A549 treated with dexamethasone at 1 μM for 4 hours (cell line): Measurements from ENCODE around the gene ANTXR2. TPM values are rescaled to one million over a fixed set of nuclear protein-coding genes. Genes with fewer than 3 reads are reported as not detected.

Source experiments
- total RNA-seq: library from RNA; stranded (reverse); fragments of 200-300 nt; extraction: Qiagen RNA extraction; gene quantifications from 5 replicates; pipeline ENCODE4 v1.2.3, GENCODE V29; 2022

ANTXR2 gene
- 2.4 to 3.5 TPM (median 3.0 TPM) in 5 replicates for total RNA-seq

DNA sequence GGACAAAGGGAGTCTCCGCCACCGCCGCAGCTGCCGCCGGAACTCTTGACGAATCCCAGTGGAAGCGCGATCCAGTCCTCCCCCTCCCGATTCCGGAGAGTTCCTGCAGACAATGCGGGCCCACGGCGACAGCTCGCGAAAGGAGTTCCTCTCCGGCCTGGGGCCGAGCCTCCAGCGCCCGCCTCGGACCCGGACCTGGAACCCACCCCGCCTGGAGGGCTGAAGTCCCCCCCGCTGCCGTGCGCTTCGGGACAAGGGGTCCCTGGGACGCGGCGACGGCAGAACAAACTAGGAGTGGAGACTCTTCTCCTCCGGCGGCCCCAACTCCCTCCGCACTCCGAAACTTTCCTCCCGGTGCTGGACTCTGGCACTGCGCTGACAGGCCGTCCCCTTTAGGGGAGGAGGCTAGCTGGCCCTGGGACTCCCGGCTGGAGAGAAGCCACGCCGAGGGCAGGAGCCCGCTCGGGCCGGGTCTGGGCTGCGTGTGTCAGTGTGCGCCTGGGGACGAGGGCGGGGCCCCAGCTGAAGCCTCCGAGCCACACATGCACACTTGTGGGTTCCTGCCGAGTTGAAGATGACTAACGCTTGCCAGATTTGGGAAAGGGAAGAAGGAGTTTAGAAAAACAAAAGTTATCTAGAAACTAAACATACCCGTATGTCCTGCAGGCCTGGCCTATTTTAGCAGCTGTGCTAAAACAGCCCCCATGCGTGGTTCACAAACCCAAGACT is at the start of gene ANTXR2:
Gene ANTXR2, minus strand, starts transcription at position 486 of the 729 bp plus-strand sequence. CDS start 669 bp downstream, outside the sequence.

Other genes with a start within 250 kb of the ANTXR2 start
- 0.06 to 0.33 TPM (median 0.12 TPM) in 5 replicates for gene PRDM8, start 124.3 kb upstream of the ANTXR2 start, total RNA-seq
- 0.11 to 0.31 TPM (median 0.12 TPM) in 5 replicates for gene FGF5, start 193.4 kb upstream of the ANTXR2 start, total RNA-seq